CMK (cell line): ENCODE data around the gene RIC1.
"Not testable (repeated sequence)": the region's sequence is repeated elsewhere in the genome, so short reads cannot be mapped to it uniquely, and the experiment has no call there.

Experiments
- DNase-seq: peaks from one replicate; pipeline ENCODE4 v3.0.0-alpha.2; 2010; ENCODE audit warnings: low read depth

Gene RIC1

GRCh38 chr9:5721279-5722087 is 92.6 kb downstream of the RIC1 start:
- no peak for DNase-seq

DNA sequence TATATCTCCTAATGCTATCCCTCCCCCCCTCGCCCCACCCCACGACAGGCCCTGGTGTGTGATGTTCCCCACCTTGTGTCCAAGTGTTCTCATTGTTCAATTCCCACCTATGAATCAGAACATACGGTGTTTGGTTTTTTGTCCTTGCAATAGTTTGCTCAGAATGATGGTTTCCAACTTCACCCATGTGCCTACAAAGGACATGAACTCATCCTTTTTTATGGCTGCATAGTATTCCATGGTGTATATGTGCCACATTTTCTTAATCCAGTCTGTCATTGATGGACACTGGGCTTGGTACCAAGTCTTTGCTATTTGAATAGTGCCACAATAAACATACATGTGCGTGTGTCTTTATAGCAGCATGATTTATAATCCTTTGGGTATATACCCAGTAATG is 93.8 kb downstream of the RIC1 start:
- DNase-seq, result not testable (repeated sequence)

GRCh38 chr9:5735072-5735471 is 106.2 kb downstream of the RIC1 start:
- DNase-seq, result no peak

DNA sequence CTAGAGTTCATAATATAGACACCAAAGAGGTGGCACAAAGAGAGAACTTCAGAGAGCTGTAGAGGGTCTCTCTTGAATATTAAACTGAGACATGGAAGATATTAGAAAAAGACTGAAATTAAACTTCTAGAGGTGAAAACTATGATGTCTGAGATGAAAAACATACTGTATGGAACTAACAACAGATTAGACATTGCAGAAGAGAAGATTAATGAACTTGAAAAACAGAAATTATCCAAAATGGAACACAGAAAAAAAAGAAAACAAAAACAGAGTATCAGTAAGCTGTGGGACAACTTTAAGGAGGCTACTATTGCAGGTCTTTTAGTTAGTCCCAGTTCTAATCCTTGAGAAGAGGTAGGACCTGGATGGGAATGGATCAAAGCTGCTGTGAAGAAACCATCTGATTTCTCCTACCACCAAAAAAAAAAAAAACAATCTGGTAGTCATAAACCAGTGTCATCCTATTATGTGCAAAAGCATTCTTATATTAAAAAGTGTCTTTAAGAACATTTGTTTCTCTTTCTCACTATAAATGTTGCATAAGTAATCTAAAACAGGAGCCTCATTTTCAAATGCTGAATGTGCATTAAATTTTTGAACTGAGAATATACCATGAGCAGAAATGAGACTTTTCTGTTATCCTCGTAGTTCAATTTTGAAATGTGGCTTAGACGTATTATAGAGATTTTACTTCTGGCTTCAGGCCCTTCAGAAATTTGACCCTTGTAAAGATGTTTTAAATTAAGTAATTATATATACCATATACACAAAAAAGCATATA is 107.8 kb downstream of the RIC1 start:
- DNase-seq, result no peak

DNA sequence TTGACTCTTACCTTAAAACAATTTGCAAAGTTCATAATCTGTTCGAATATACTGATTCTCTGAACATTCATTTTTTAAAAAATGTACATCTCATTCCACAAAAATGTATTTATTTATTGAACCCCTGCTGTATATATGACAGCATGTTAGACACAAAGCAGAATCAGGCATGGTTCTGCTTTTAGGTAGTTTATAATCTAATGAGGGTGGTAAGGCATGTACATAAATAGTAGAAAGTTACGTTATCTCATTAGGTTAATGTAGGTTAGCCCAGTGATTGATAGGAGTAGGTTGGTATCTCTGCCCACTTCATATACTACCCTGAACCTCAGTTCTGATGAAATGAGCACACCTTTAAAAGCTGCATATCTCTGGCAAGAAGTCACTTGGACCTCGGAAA is 114.2 kb downstream of the RIC1 start:
- no peak for DNase-seq

DNA sequence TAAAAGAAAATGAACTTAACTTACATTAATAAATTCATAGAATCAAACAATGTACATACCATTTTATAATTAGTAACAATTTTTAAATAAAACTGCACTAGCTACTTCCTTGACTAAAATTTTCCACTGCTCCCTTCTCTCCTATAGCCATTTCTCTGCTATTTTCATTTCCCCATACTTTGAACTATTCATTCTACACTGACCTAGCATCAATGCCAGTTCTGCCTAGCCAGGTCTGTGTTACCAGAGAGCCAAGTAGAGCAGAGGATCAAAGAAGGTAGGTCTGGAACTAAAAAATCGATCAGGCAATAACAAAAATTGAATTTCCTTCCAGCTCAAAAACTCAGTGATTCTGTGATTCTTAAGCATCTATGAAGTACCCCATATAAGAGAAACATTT is 119.5 kb downstream of the RIC1 start:
- no peak for DNase-seq

DNA sequence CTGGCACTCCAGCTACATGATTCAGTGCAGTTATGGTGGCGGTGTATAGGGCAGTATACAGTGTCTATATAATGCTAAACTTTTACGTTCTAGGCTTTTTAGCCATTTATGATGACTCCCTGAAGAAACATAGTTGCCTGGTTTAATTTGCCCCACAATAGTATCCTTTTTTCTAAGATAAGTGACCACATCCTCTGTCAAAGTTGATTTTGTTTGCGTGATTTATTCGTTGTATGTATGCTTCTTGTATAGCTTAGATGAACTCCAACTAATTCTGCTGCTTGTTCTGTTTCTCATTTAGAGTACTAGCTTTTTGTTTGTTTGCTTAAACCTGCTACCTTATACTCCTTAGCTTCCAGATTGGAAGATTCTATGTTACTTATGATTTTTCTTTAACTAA is 120.4 kb downstream of the RIC1 start:
- no peak for DNase-seq

DNA sequence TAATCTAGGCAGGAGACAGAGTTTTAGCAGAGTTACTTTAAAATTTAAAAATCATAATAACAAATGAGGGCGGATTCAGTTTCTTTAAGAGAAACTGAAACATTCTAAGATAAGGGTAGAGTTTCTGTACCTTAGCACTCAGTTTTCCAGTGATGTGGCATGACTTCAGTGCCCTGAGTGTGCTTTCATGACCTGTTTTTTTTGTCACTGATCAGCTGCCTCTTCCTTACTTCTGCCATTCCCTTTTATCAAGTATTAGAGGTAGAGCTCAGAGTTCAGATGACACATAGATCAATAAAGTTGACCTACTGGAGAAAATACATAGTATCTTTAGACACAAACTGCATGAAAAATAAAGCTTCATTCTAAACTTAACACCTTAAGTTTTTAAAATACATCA is 121.7 kb downstream of the RIC1 start:
- DNase-seq, result no peak

DNA sequence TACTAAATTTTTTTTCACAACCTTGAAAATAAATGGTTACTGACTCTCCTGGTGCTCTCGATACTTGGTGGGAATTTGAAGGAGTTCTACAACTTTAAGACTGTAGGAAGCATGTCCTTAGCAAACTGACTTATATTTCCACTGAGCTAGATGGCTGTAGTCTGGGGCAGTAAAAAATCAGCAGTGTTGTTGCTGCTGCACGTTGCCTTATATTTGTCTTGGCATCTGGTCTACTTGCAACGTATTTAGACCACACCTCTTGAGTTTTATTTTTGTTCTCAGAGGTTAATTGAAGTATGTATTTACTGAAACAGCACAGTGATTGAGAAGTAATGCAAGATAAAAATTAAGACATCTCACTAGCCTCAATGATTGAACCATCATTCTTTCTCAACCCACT is 127.7 kb downstream of the RIC1 start:
- no peak for DNase-seq

DNA sequence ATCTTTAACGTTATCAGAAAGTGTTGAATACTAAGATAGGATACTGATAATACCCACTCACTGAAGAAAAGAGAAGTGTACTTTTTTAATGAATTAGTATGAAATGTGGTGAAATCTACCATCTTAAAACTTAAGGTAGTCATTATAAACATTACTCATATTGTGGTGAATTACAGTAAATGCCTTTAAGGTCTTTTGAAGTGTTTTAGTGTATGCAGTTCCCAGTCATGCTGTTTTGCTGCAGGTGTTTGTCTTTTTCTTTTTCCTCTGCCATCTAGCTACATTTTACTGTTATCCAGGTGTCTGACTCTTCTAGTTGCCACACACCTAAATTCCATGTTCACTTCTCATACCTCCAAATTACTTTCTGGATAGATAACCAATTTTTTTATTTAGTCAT is 131.4 kb downstream of the RIC1 start:
- no peak for DNase-seq

DNA sequence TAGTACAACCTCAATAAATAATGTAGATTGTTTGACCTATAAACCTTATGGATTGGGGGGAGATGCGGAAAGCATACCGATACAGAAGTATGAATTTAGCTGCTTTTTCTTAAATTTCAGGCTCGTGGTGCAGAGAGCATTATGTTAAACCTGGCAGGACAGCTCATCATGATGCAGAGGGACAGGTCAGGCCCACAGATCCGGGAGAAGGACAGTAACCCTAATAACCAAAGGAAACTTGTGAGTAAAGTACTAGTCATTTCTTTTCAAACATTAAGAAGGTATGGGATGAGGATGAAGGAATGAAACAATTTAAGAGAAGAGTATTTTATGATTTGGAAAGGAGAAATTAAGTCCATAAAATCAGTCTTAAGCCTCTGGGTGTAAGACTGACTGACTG is 133.5 kb downstream of the RIC1 start:
- DNase-seq, result no peak

- no peak for DNase-seq
Observed at GRCh38 chr9:5764130-5764868, 135.4 kb downstream of the RIC1 start.

GRCh38 chr9:5767968-5768932 is 139.3 kb downstream of the RIC1 start:
- DNase-seq, result no peak

GRCh38 chr9:5773324-5773999 is 144.6 kb downstream of the RIC1 start:
- DNase-seq, result no peak

- no peak for DNase-seq
Observed at GRCh38 chr9:5778805-5779204, 149.9 kb downstream of the RIC1 start.

DNA sequence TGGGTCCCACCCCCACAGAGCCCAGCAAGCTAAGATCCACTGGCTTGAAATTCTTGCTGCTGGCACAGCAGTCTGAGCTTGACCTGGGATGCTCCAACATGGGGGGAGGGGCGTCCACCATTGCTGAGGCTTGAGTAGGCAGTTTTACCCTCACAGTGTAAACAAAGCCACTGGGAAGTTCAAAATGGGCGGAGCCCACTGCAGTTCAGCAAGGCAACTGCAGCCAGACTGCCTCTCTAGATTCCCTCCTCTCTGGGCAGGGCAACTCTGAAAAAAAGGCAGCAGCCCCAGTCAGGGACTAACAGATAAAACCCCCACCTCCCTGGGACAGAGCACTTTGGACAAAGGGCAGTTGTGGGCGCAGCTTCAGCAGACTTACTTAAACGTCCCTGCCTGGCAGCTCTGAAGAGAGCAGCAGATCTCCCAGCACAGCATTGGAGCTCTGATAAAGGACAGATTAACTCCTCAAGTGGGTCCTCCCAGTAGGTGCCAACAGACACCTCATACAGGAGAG is 150.9 kb downstream of the RIC1 start:
- DNase-seq, result not testable (repeated sequence)

- not testable (repeated sequence) for DNase-seq
Observed at GRCh38 chr9:5783420-5783819, 154.5 kb downstream of the RIC1 start.

DNA sequence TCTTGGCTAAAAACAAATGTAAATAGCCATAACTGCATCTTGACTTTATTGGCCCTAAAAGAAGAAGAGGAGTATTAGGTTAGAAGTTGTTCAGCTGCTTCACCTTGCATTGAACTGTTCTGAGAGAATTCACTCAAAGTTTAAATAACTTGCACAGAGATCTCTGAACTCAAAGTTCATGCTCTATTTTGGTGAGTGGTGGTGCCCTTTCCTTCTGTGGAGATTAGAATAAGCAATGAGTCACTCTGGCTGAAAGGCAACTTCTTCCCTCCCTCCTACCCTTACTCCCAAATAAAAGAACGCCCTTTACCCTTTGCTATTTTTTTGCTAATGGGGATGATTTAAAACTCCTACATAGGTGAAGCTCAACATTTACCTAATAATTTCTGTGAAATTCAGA is 155.1 kb downstream of the RIC1 start:
- no peak for DNase-seq

GRCh38 chr9:5784526-5785315 is 155.8 kb downstream of the RIC1 start:
- DNase-seq, result no peak
